HG03457 (cell line): ENCODE data around the gene DLX6.
"Not testable (repeated sequence)": the region's sequence is repeated elsewhere in the genome, so short reads cannot be mapped to it uniquely, and the experiment has no call there.

ENCODE experiments used
- ATAC-seq: cut with Tn5 transposase; IDR thresholded peaks from one replicate; pipeline ENCODE4 v1.9.1; 2021; ENCODE audit warnings: moderate number of reproducible peaks; ENCODE audit not compliant: unreplicated experiment

DLX6 gene

GRCh38 chr7:97021747-97022490 is 16.6 kb downstream of the DLX6 start:
- no peak for ATAC-seq

GRCh38 chr7:97022491-97023306 is 17.3 kb downstream of the DLX6 start:
- ATAC-seq: no peak

- ATAC-seq: no peak
These were observed 19.1 kb downstream of the DLX6 start, which contains the start of gene DLX5 for GRCh38 chr7:97024209-97025129. TSS of gene DLX5 (minus strand) at chr7:97024831. CDS start at chr7:97024623, 208 bp downstream.

GRCh38 chr7:97025130-97025499 is 19.8 kb downstream of the DLX6 start:
- ATAC-seq: no peak

GRCh38 chr7:97025983-97026714 is 20.8 kb downstream of the DLX6 start:
- ATAC-seq: no peak

GRCh38 chr7:97026715-97027426 is 21.5 kb downstream of the DLX6 start:
- no peak for ATAC-seq

GRCh38 chr7:97027427-97028234 is 22.3 kb downstream of the DLX6 start:
- peak; percentile 80 for ATAC-seq

- ATAC-seq: not testable (repeated sequence)
These were observed 29.0 kb downstream of the DLX6 start for GRCh38 chr7:97034213-97034852.

- no peak for ATAC-seq
These were observed 34.2 kb downstream of the DLX6 start for GRCh38 chr7:97039374-97040065.

- ATAC-seq: no peak
These were observed 37.9 kb downstream of the DLX6 start for GRCh38 chr7:97043281-97043680.
